ENCODE results near the gene CHMP4A.

GRCh38 chr14:24160499-24160849, 52.8 kb downstream of the CHMP4A start:
- TF ChIP-seq CTCF (optimal IDR thresholded peaks at IDR 0.05 in 1 of 3, IDR thresholded peaks at IDR 0.05 in 1 of 3, conservative IDR thresholded peaks at IDR 0.05 in 1 of 3; ENCODE audit: extremely low read depth in 1 of 3, insufficient read depth in 2 of 3, low read length in 3 of 3) (no peak), EZH2 (IDR thresholded peaks at IDR 0.05; ENCODE audit: low read length) (no peak)

Data from keratinocyte (primary cell).